GM18868 (cell line): Measurements from ENCODE around the gene CDH23.

ENCODE experiments used
- ATAC-seq: cut with Tn5 transposase; IDR thresholded peaks from one replicate; pipeline ENCODE4 v1.9.1; 2021; ENCODE audit warnings: mild to moderate bottlenecking, moderate library complexity; ENCODE audit not compliant: unreplicated experiment

CDH23 gene

DNA sequence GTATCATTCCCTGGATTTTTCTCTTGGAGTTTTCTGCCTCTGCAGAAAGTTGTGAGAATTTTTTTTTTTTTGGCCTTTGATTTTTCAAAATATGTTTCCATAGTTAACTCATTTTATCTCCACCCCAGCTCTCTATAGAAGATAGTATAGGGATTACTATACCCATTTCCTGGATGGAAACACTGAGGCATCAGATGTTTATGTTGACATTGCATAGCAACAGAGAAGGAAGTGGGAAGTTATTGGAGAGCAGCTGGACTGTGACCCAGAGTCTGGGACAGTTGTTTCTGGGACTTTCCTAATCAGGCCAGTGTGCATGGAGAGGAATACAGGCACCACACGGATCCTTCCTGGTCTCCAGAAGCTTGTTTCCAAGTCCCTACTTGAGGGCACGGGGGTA lies 158.0 kb downstream of the CDH23 start:
- ATAC-seq, result no peak

DNA sequence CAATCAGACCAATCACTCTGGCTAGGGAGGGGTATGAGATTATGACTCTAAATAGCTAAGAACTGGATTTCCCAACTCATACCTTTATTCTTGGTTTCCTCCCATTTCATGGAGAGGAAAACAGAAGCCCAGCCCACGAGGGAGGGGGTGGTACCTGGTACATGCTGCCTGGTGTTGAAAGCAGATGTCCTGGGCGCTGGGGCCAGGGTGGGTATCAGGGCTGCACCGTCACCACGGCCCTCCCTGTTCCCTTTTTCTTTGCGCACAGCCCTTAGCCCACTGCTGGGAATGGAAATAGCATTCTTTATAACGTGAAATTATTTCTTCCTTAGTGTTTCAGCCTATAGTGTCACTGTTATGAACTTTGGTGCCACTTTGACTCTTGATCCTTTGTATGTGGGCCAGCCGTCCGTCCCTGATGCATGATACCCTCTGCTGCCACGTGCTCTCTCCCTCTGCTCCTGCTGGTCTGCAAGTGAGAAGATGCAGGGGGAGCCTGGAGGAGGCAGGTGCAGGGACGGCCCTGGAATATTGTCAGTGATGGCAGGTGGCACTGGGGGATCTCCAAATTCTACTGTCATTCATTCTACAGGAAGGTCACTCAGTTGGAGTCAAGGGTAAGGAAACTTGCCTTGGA lies 158.5 kb downstream of the CDH23 start:
- ATAC-seq, result no peak

DNA sequence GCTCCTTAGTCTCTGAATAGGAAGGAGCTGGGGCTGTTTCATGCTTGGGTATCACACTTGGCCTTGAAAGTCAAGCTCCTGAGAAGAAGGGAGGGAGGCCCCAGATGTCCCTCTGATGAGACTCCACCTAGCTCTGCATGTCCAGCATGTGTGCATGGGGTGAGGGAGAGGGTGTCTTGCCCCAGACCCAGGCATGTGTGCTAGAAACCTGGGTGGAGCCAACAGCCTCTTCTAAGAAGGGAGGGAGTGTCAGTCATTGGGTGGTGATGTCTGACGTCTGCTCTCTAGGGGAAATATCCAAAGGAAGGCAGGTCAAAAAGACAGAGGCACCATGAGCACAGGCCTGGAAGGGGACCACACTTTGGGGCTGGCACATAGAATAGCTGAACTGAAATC lies 159.0 kb downstream of the CDH23 start:
- ATAC-seq, result no peak

DNA sequence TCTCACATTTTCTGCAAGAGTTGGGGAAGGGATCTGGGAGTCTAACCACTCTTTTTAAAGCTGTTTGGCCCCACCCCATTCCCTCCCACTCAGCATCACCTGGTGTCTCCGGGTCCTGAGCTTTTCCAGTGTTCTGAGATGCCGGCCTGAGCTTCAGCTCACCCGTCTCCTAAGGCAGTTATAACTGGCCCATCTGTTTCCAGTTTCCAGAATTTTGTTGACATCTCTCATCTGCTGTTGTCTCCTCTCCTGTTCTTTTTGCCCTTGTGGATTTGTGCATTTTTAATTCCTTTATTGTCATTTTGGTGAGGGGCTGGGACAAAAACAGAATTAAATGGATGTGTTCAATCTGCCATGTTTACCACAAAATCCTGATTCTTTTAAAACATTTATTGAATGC lies 162.3 kb downstream of the CDH23 start:
- ATAC-seq, result no peak

DNA sequence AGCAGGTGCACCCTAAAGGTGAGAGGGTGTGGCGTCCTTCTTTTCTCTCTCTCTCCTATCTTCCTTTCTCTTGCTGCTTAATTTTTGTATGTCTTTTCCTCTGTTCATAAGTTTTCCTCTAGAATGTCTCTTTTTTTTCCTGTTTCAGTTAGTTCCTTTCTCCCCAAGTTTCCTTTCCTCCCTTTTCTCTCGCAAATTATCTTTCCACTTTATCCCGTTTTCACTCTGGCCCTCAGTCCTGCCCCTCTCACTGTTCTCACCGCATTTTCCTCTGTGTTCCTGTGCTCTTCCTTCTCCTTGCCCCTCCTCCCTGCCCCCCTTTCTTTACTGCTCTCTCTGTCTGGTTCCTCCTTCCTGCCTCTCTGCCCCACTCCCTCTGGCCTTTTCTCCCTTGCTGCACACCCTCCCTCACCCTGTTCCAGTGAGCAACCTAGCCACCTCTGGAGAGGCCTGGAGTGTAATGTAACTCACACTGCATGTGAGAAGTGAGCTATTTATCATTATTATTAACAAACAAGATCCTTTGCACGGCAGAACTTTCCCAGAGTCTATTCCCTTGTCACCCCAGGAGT lies 164.4 kb downstream of the CDH23 start:
- no peak for ATAC-seq

DNA sequence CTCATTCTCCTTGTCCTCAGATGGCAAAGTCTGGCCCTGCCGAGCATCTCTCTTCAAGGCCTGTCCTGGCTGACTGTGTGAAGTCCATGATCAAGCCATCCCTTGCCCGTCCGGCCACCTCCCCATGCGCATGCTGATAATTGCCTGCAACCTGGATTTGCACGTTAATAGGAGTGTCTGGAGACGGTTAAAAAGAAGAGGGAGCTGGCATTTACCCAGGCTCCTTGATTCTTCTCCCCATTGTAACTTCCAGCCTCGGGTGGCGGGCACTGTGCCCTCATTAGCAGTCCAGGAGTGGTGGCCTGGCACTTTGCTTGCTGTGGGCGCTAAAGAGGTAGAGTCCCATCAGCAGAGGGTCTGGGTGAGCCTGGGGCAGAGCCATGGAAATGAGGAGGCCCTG lies 165.5 kb downstream of the CDH23 start:
- ATAC-seq, result no peak

DNA sequence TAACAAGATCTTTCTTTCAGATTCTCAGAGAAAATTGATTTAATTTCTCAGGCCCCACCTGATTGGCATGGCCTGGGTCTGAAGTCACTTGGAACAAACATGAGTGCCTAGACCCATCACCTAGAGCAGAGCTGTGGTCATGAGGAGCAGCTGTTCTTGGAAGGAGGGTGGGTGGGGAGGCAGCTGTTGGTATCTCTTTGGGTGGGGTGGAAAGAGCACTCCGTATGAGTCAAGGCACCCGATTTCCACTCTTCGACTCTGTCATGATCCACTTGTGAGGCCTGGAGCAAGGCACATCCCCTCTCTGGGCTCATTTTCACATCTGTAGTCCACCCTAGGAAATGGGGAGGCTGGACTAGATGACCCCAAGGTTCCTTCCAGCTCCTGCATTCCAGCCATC lies 166.2 kb downstream of the CDH23 start:
- ATAC-seq, result no peak

DNA sequence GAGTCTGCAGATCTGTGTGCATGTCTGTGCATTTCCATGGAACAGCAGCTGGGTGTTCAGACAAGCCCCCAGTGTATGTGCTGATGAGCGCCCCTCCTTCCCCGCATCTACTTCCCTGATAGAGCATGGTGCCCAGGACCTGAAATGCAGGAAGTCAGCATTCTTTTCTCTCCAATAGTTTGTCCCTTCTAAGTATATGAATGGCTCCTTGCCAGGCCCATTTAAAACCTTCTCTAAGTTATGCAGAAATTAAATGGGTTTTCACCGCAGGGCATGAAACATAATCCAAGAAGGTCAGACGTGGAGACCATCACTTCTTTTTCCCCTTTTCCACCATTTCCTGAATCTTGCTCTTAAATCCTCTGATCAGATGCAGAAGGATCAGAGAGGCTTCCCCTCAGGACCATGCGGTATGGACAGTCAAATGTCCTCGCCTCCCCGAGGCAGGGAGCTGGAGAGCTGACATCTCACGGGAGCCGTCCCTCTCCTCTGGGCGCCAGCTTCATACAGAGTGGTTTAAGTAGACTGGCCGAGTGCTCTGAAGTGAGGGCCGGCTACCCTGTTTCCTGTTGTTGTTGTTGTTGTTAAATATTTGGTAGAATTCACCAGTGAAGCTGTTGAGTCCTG lies 167.6 kb downstream of the CDH23 start:
- no peak for ATAC-seq

DNA sequence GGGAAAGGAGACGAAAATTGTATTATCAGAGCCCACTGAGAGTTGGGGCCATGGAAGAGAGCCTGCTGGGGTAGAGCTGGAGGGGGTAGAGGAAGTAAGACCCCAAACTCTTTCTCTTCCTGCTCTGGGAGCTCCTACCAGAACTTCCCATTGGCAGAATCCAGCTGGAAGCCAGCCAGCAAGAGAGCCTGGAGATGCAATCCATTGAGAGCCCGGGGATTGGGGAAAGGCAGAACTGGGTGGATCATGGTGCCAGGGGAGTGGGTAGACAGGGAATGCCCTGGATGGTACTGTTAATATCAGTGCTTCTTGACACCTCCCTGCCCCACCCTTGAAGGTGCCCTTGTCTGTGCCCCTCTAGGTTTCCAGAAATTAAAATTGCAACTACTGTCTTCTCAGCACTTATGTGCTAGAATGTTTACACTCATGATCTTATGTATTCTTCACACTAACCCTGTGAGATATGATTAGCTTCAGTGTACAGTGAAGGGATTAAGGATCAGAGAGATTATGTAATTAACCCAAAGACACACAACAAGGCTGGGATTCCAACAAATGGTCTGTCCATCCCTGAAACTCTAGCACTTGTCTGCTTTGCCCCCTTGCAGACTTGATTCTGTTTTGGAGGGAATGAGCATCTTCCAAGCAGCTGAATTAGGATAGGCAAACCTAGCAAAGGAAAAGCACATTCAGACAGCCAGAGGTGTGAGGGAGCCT lies 168.7 kb downstream of the CDH23 start:
- no peak for ATAC-seq

DNA sequence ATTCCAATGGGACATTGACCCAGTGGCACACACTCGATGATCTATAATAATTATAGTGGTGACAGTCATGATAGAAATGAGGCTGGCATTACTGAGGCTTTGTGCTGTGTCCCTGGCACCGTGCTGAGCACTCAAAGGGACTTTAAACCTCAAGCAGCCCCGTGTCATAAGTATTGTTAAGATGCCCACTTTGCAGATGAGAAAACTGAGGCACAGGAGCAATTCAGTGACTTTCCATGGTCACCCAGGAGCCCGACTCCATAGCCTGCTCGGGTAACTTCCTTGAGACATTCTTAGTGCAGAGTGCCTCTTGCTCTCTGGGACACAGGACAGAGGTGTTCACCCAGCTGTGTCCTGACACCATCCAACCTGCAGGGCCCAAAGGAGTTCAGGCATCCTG lies 170.3 kb downstream of the CDH23 start:
- no peak for ATAC-seq

DNA sequence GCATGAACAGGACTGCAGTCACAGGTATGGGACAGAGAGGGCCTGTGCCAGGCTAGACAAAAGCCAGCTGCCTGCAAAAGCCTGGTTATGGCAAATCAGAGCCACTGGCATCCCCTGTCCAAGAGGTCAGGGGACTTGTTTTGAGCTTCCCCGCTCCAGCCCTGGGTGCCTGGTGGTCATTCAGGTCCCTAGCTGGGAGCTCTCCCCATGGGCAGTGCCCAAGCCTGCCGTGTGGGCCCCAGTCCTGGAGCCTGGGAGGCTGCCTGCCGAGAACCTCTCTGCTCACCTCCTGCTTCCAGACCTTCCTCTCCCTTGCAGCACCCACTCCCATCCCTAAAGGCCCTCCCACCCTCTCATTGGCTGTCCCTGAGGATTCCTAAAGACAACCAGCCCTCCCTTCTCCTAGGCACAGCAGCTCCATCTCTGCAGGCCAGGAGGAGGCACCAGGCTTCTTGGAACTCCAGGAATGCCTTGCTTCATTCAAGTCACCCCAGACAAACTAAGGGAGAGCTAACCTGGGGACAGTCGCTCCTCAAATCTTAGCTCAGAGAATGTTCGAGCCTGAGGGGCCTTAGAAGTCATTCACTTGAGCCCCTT lies 172.3 kb downstream of the CDH23 start:
- no peak for ATAC-seq

DNA sequence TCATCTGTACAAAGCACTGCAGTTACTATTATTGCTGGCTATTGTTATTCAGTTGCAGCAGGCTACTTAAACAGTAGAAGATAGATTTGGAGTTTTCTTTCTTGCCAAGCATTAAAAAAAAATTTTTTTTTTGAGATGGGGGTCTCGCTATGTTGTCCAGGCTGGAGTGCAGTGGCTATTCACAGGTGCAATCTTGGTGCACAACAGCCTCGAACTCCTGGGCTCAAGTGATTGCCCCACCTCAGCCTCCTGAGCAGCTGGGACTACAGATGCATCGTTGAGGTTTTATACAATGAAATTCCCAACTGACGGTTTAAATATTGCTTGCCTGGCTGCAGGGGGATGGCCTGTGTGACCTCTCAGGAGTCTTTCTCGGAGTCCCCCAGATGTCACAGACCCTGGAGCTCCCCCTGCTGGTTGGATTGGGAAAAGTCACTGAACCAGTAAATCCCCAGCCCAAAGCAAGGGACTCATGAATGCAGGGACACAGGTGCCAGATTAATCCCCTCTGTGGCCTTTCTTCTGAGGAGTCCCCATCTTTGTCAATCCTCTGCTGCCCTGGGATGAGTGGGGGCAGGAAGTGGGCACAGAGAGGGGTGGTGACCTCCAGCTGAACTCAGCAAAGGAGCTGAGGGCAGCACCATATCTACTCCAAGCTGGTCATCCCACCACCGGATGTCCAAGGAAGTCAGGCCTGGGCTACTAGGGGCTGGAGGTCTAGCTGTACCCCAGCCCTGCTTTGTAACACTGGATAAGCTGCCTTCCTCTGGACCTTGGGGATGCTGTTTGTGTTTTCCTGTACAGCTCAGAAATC lies 173.3 kb downstream of the CDH23 start:
- no peak for ATAC-seq

DNA sequence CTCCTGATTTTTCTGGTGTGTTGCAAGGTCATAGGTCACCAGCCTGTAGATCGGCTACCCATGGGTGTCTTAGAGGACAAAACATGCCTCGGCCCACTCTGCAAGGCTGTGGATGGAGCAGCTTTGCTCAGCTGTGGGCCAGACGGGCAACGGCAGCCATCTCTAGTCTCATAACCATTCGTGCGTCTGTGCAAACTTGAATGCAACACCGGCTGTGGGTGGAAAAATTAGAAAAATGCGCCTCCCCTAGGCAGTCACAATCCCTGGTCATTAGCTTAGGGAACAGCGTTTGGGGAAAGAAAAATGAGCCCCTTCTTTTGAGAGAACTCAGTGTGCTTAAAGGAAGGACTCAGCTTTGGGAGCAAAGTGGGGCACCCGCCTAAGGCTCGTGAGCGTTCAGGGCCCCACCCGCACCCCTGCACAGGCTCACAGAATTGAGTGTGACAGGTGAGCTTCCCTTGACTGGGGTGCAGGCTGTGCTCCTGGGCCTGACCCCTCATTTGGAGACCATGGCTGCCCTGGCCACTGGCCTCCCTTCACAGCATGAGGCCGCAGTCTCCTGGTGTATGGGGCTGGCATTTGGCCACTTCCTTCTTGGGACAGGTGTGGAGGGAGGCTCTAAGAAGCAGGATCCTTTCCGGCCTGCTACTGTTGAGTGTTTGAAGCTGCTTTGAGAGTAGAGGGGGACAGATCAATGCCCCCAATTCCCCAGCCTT lies 174.9 kb downstream of the CDH23 start:
- no peak for ATAC-seq

DNA sequence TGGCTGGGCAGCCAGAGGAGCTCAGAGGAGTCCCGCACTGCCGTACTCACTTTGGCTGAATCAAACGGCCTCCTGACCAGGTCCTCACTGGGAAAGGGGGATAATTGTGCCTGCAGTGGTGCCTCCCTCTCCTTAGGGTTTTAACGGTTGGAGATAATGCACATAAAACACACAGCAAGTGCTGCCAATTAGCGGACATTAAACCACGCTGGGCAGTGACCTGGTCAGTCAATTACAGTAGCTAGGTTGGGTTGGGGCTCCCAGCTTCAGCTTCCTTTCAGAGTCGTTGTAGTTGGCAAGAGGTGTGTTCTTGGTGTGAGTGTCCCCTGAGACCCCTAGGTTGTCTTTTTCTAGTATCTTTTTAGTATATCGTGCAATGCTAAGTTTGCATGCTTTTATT lies 176.2 kb downstream of the CDH23 start:
- no peak for ATAC-seq

DNA sequence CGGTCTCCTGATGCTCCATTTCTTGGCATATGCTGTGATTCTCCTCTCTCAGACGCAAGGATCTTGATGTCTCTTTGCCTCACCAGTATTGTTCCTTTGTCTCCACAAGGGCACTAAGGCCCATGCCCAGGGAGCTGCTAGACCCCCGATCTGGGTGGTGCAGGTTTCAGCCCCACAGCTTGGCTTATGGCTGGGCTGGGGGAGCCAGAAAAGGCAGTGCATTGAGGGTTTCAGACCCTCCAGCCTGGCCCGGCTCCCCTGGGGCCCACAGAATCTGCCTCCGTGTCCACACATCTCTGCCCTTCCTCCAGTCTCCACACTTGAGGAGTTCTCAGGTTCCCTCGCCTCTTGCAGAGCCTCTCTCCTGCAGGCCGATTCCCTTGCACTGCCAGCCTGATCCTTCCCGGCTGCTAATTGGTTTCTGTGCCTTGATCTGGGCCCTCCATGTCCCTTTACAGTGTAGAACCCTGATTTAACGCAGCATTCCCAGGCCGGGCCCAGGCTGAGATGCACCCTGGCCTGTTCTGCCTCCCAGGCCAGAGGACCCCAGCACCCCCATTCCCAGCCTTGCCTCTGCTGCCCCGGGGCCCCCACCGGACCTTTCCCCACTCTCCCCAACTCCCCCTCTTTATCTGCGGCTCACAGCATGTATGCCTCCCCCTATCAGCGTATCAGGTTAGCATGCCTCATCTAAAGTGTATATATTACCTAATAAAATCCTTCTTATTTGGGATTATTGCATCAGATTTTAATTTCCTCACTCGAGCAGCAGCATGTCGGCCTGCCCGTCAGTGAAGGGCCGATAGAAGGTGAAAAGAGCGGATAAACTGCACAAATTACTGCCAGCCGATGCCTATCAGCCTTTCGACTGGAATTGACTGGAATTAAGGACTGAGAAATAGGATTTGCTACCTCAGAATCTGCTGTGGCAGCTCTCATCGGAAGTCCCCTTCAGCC lies 177.1 kb downstream of the CDH23 start:
- ATAC-seq, result no peak

DNA sequence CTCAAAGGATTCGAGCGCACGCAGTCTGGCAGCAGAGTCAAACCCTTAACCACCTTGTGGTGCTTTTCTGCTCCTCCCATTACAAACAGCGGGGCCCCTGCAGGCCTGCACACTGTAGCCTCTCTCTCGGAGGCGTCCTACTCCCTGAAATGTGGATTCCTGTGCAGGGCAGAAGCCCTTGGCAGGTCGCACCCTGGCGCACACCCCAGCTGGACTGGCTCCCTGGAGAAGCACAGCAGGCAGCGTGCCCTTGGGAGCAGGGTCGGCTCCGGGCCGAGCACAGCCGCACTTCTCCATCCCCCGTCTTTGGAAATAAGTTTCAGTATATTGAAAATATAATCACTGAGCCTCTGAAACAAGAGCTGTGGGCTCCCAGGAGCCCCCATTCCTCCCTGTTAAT lies 178.7 kb downstream of the CDH23 start:
- no peak for ATAC-seq

DNA sequence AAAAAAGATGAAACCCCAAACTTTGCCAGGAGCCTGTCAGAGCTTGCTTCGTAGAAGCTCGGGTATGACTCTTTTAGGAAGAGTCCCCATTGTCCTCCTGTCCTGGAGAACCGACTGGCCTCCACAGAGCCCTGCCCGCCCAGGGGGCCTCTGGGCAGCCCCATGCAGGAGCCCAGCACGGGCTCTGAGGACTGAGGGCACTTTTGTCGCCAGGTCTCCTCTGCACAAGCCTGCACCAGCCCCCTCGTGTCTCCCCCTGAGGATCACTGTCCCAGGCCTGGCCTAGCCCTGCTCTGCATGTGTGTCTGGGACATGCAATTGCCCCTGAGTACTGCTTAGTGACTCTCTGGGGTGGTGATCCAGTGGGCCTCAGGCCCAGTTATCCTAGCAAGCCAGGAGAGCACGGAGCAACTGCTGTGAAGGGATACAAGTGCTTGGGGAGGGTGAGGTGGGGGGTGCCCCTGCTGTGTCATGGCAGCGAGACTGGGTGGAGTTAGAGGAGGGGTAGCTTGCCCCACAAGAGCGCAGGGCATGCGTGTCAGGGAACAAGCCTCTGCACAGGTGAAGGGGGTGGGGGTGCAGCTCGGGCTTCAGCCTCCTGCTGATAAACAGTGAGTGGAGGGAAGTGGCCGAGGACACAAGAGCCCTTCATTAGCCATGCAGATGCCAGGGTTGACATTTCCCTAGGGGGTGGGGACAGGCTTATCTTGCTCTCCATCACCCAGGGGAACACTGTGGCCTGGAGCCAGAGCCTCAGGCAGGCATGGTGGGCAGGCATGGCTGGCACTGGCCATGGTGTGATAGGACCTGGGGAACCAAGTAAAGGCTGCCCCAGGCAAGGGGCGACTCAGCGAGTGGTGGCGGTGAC lies 179.4 kb downstream of the CDH23 start:
- ATAC-seq, result no peak

DNA sequence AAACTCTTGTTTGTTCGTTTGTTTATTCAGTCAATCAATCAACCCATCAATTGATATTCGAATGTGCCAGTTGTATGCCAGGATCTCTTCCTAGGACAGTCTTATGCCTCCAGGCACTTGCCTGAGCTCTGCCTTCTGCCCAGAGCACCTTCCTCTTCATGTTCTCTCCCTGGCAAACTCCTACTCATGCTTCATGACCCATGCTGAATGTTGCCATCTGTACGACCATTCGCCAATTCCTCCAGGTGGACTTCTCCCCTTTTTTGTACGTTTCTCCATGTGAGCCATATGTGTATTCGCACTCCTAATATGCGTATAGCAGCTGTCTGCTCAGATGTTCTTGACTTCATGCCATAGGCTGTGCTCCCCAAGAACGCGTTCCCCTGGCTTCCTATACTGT lies 180.1 kb downstream of the CDH23 start:
- no peak for ATAC-seq
